SKM-1 treated with dmso at 0.1 percent for 144 hours (cell line): Measurements from ENCODE around the gene ATXN1.

Source experiments
- DNase-seq: peaks from one replicate; lab custom pipeline; 2025; ENCODE audit not compliant: unreplicated experiment; lab: John Stamatoyannopoulos, UW

The ATXN1 gene

DNA sequence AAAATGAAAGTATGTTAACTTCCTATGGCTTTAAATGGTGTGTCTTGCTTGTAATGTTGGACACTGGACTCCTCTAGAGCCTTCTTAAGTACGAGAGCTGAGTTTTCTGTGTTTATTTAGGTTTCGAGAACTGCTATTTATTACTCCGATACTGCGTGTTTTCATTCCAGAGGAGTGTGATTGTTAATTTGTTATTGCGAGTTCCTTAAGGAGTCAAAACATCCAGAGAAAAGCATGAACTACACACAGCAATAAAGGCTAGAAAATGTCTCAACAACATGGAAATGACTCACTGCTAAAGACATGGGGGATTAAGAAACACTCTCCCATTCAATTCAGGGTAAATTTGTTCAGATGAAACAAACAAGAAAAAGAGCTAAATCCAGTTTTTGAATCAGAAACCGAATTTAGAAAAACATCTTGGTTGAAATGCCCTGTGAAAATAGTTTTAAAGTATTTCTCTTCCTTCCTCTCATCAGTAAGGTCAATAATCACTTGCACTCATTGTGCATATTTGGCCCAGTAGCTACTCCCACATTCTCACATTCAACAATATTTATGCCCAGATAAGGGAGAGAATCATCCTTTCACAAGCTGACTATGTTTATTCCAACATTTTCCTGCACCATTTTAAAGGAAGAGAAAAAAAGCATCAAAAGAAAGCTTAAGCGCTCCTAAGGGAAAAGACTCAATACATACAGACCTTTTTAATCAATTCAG is 36.0 kb downstream of the ATXN1 start:
- DNase-seq = peak; percentile 15

GRCh38 chr6:16723826-16724225 is 37.4 kb downstream of the ATXN1 start:
- no peak for DNase-seq

GRCh38 chr6:16723402-16723801 is 37.9 kb downstream of the ATXN1 start:
- DNase-seq = no peak

GRCh38 chr6:16722630-16723029 is 38.6 kb downstream of the ATXN1 start:
- no peak for DNase-seq

GRCh38 chr6:16721977-16722376 is 39.3 kb downstream of the ATXN1 start:
- DNase-seq = no peak

- no peak for DNase-seq
These were observed 40.4 kb downstream of the ATXN1 start for GRCh38 chr6:16720861-16721260.

DNA sequence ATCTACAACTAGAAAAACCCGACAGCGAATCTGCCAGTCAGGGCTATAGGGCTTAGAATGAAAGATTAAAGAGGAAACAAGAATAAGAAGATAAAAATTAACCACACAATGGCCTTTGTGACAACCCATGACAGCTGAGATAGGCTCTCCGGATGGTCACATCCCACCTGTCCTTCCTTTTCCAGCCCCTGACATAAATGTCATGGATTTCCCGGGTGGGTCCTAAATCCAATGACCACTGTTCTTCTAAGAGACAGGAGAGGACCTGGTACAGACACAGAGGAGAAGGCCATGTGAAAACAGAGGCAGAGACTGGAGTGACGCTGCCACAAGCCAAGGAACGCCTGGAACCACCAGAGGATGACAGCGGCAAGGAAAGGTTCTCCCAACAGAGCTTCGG is 41.8 kb downstream of the ATXN1 start:
- DNase-seq = no peak

GRCh38 chr6:16718356-16718755 is 42.9 kb downstream of the ATXN1 start:
- DNase-seq = no peak

DNA sequence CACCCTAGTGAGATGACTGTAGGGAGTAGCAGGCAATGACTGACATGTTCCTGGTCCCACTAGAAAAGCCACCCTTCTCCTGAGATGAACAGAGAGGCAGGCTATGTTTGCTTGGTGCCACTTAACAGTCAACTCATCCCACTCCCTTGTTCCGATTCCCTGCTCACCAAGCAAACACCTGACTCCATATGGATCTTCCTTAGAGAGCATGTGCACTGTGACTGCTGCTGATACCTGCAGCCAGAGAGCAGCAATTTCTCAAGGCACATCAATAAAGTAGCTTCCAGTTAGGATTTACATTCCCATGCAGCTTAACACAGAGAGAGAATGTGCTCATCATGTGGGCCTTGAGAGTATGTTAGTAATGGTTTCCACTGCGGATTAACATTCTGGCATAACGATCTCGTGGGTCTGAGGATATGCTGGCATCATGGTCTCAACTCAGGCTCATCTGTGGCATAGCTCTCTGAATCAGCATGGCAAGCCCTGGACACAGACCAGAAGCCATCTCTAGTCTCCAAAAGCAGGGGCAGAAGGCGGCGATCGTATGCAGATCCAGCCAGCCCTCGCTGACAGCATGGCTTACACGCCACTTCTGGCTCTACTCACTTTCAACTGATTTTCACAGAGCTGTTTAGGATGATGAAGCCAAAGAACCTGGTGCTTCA is 43.9 kb downstream of the ATXN1 start:
- DNase-seq = no peak

GRCh38 chr6:16716321-16716858 is 44.9 kb downstream of the ATXN1 start:
- DNase-seq = no peak

DNA sequence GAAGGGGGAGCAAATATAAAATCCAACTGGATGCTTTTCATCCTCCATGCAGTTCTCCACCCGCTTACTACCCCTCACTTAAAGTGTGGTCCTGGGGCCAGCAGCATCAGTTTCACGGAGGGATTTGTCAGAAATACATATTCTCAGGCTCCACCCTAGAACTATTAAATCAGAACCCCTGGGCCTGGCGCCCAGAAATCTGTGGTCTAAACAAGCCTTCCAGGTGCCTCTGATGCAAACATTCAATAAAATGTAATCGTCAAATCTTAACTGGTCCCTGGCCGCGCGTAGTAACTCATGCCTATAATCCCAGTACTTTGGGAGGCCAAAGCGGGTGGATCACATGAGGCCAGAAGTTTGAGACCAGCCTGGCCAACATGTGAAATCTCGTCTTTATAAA is 47.7 kb downstream of the ATXN1 start:
- no peak for DNase-seq

- DNase-seq = peak; percentile 84
These were observed 48.3 kb downstream of the ATXN1 start for GRCh38 chr6:16712931-16713484.

DNA sequence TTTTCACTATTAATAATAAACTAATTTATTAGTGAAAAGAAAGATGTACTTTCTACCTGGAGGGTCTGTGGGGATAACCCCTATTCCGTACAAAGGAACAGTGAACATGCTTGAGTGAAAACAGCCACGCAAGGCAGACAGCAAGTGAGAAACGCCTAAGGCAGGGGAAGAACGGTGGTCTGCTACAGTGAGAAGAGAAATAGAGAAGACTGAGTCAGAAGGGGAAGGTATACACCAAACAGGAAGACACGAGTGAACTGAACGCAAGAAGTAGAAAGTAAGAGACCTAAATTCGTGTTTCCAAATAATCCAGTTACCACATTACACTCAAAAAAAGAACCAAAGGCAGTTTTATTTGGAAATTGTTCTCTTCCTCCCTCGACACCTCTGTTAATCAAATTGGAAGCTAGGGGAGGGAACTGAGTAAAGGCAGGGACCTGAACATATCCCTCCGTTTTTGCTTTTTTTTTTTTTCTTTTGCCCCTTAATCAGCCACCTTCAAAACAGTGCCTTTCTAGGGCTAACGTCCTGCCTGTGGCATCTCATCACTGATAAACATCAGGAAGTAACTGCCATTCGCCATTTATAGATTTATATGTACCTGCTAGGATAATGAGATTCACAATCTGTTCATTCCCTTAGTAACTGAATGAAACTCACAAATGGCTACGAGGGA is 48.9 kb downstream of the ATXN1 start:
- peak; percentile 62 for DNase-seq

GRCh38 chr6:16711546-16712254 is 49.6 kb downstream of the ATXN1 start:
- DNase-seq = no peak

DNA sequence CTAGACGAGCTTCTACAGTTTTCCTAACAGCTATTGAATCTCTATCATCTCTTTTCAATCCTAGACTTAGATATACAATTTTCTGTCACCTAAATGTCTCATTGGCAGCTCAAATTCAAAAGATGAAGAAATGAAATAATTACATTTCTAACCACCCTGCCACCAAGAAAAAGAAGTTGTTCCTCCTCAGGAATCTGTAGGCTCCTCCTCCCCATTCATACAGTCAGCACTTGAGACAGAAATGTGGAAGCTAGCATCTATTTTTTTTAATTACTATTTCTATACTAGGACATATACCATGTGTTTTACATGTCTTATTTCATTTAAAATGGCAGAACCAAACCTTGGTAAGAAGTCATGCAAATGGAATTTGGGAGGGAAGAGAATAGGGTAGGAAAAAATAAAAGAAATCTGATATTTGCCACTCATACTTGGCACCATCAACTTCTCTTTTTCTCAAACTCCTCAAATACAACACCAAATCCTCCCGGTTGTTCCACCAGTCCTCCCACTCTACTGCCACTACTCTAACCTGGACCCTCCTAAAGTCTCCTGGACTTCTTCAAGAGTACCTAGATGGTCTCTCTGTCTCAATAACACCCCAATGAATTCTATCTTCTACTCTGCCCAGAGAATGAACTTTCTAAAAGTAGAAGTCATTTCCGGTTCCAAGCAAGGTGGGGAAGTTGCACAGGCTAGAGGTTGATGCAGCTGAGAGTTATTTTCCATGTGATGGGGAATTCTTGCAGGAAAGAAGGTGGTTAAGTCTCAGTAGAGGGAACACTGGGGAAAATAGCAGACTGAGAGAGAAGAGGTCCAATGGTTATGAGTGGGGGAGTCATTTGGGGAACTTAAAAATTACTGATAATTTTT is 54.1 kb downstream of the ATXN1 start:
- DNase-seq = no peak

DNA sequence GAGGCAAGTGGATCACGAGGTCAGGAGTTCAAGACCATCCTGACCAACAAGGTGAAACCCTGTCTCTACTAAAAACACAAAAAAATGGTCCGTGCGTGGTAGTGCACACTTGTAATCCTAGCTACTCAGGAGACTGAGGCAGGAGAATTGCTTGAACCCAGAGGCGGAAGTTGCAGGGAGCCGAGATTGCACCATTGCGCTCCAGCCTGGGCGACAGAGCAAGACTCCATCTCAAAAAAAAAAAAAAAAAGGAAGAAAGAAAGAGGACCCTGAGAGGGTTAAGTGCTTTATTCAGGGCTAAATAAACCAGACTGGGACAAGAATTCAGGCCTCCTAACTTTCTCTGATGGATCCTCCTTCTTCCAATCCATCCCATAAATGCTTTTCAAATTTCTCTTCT is 54.8 kb downstream of the ATXN1 start:
- DNase-seq = peak; percentile 25

- DNase-seq = no peak
These were observed 55.2 kb downstream of the ATXN1 start for GRCh38 chr6:16706029-16706428.

DNA sequence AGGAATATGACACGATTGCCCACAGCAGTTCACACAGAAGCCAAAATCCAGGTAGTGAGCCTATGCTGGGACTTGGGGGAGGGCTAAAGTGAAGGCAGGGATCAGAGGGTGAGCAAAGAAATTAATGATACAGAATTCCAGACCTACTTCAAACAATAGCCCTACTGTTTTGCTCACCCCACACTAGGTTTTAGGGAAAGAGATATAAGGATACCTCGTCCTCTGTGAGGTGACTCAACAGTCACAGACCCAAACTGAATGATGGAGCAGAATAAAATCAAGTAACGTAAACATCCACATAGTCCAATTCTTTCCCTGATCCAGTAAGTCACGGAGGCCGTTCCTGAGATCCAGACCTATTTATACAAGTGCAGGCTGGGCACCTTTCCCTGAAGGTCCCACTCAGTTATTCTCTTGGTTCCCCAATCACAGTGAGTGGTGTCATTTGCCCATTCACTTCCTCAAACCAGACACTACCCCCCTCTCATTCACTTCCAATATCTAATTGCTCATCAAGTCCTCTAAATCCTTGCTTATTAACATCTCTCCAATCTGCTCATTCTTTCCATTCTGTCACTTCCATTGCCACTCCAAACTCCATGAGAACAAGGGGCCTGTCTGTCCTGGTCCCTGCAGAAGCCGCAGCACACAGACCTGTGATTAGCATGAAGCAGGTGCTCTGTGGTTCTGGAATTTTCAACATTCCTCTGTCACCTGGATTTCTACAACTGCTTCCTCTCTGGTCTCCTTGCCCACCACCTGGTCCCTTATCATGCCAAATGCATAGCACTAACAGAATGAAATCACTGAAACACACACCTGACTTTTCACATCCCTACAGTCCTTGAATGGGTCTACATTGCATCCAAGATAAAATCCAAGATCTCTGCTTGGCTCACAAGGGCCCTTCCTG is 55.9 kb downstream of the ATXN1 start:
- no peak for DNase-seq
